ENCODE measurements around the gene ACAD8. TPM values are rescaled to one million over a fixed set of nuclear protein-coding genes. Genes with fewer than 3 reads are reported as not detected.

ACAD8 gene
- total RNA-seq, 1 donor from 2014 or later = 48.0 TPM

- TF ChIP-seq CTCF (IDR thresholded peaks at IDR 0.05; ENCODE audit: partially characterized antibody, unreplicated experiment) = no peak
- Mint-ChIP-seq H3K36me3 (ENCODE audit: unreplicated experiment) (peaks cover 4% of the 10 kb centered on the region), H3K9me3 (ENCODE audit: unreplicated experiment) (no peaks in the 10 kb centered on the region), H3K4me1 (ENCODE audit: low read depth, unreplicated experiment) (peaks cover 6% of the 10 kb centered on the region), H3K27me3 (ENCODE audit: unreplicated experiment) (no peaks in the 10 kb centered on the region), H3K4me3 (ENCODE audit: unreplicated experiment) (no peak overlapping the region), H3K27ac (ENCODE audit: unreplicated experiment) (no peak overlapping the region)
- no peak for DNase-seq
These were observed 59.4 kb downstream of the ACAD8 start for GRCh38 chr11:134312807-134313206.

GRCh38 chr11:134313379-134313778 lies 60.0 kb downstream of the ACAD8 start:
- H3K27me3 Mint-ChIP-seq (ENCODE audit: unreplicated experiment) = no peaks in the 10 kb centered on the region
- H3K9me3 Mint-ChIP-seq (ENCODE audit: unreplicated experiment) = peaks cover under 1% of the 10 kb centered on the region
- peaks cover 5% of the 10 kb centered on the region for H3K36me3 Mint-ChIP-seq (ENCODE audit: unreplicated experiment)
- no peak for DNase-seq
- H3K27ac Mint-ChIP-seq (ENCODE audit: unreplicated experiment) = no peak overlapping the region
- H3K4me1 Mint-ChIP-seq (ENCODE audit: low read depth, unreplicated experiment) = peaks cover 6% of the 10 kb centered on the region
- H3K4me3 Mint-ChIP-seq (ENCODE audit: unreplicated experiment) = no peak overlapping the region
- no peak for TF ChIP-seq CTCF (IDR thresholded peaks at IDR 0.05; ENCODE audit: partially characterized antibody, unreplicated experiment)

GRCh38 chr11:134313821-134314607 lies 60.6 kb downstream of the ACAD8 start:
- TF ChIP-seq CTCF (IDR thresholded peaks at IDR 0.05; ENCODE audit: partially characterized antibody, unreplicated experiment) = no peak
- Mint-ChIP-seq H3K27me3 (ENCODE audit: unreplicated experiment) (no peaks in the 10 kb centered on the region), H3K27ac (ENCODE audit: unreplicated experiment) (no peak overlapping the region), H3K4me3 (ENCODE audit: unreplicated experiment) (no peak overlapping the region), H3K36me3 (ENCODE audit: unreplicated experiment) (peaks cover 5% of the 10 kb centered on the region), H3K9me3 (ENCODE audit: unreplicated experiment) (peaks cover 2% of the 10 kb centered on the region), H3K4me1 (ENCODE audit: low read depth, unreplicated experiment) (peaks cover 6% of the 10 kb centered on the region)
- DNase-seq = no peak

Other genes with a start within 250 kb of the ACAD8 start
- gene JAM3, start 184.5 kb upstream of the ACAD8 start, total RNA-seq (ENCODE audit: unreplicated experiment) = 101 TPM
- gene NCAPD3, start 29.6 kb upstream of the ACAD8 start, total RNA-seq (ENCODE audit: unreplicated experiment) = 20.3 TPM
- gene VPS26B, start 28.9 kb upstream of the ACAD8 start, total RNA-seq (ENCODE audit: unreplicated experiment) = 63.6 TPM
- 35.9 TPM for gene THYN1, start 216 bp upstream of the ACAD8 start, total RNA-seq (ENCODE audit: unreplicated experiment)
- 0.83 TPM for gene GLB1L3, start 22.8 kb downstream of the ACAD8 start, total RNA-seq (ENCODE audit: unreplicated experiment)
- 1.0 TPM for gene GLB1L2, start 78.4 kb downstream of the ACAD8 start, total RNA-seq (ENCODE audit: unreplicated experiment)
- 240 TPM for gene B3GAT1, start 158.7 kb downstream of the ACAD8 start, total RNA-seq (ENCODE audit: unreplicated experiment)

All from glutamatergic neuron (in vitro differentiated cells).